ENCODE results near the gene PPP2R3B. TPM values are rescaled to one million over a fixed set of nuclear protein-coding genes. Genes with fewer than 3 reads are reported as not detected.

The PPP2R3B gene
- total RNA-seq, 4 donors from 2014 or later = 37.6 to 106 (median 46.6) TPM

DNA sequence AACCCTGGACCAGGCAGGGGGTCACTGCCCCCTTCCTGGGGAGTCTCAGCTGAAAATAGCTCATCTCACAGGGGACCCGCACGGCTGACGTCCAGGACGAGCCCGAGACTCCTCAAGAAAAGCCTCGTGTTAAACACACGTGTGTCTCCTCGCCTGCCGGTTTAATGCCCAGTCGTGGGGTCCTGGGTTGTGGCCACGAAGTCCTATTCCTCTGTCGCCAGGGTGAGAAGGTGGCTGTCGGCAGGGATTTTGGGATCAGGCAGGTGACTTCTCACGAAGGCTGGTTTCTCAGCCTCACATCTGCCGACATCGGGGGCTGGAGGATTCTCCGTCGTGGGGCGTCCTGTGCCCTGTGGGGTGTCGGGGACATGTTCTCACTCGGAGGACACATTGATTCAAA, 44.3 kb upstream of the PPP2R3B start:
- no peak for DNase-seq (ENCODE audit: low spot score in 2 of 2)
- intact Hi-C loops (cut with DNase I; ENCODE audit: low total_unique reads) = no loop called here
- H3K4me3 ChIP-seq (ENCODE audit: low read depth, poor library complexity, severe bottlenecking) = no peak overlapping the region
- 78 to 80% methylated on average over 21 of the region's 21 CpGs for WGBS, 2 donors
- TF ChIP-seq, protein P1, sequence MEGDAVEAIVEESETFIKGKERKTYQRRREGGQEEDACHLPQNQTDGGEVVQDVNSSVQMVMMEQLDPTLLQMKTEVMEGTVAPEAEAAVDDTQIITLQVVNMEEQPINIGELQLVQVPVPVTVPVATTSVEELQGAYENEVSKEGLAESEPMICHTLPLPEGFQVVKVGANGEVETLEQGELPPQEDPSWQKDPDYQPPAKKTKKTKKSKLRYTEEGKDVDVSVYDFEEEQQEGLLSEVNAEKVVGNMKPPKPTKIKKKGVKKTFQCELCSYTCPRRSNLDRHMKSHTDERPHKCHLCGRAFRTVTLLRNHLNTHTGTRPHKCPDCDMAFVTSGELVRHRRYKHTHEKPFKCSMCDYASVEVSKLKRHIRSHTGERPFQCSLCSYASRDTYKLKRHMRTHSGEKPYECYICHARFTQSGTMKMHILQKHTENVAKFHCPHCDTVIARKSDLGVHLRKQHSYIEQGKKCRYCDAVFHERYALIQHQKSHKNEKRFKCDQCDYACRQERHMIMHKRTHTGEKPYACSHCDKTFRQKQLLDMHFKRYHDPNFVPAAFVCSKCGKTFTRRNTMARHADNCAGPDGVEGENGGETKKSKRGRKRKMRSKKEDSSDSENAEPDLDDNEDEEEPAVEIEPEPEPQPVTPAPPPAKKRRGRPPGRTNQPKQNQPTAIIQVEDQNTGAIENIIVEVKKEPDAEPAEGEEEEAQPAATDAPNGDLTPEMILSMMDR (IDR thresholded peaks at IDR 0.05) = no peak
- TF ChIP-seq POLR2A (IDR thresholded peaks at IDR 0.05) = no peak

DNA sequence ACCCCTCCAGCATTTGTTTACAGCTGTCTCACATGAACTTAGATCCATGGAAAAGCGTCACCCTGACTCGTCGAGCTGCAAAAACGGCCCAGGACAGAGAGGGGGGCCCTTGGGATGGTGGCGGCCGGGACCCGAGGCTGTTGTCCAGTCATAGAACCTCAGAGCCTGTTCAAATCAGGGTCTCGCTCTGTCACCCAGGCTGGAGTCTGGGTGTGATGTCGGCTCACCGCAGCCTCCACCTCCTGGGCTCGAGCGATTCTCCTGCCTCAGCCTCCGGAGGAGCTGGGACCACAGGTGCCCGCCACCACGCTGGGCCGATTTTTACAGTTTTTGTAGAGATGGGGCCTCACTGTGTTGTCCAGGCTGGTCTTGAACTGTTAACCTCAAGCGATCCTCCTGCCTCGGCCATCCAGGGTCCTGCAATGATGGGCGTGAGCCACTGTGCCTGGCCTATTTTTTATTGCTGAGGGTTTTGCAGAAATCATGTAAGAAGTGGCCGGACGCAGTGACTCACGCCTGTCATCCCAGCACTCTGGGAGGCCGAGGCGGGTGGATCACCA, 42.6 kb upstream of the PPP2R3B start:
- TF ChIP-seq POLR2A (IDR thresholded peaks at IDR 0.05) = no peak
- TF ChIP-seq, protein P1 (IDR thresholded peaks at IDR 0.05) = no peak
- H3K4me3 ChIP-seq (ENCODE audit: low read depth, poor library complexity, severe bottlenecking) = no peak overlapping the region
- intact Hi-C loops (cut with DNase I; ENCODE audit: low total_unique reads) = no loop called here
- no peak for DNase-seq (ENCODE audit: low spot score in 2 of 2)
- WGBS, 2 donors = 85 to 91% methylated on average over 24 of the region's 24 CpGs

DNA sequence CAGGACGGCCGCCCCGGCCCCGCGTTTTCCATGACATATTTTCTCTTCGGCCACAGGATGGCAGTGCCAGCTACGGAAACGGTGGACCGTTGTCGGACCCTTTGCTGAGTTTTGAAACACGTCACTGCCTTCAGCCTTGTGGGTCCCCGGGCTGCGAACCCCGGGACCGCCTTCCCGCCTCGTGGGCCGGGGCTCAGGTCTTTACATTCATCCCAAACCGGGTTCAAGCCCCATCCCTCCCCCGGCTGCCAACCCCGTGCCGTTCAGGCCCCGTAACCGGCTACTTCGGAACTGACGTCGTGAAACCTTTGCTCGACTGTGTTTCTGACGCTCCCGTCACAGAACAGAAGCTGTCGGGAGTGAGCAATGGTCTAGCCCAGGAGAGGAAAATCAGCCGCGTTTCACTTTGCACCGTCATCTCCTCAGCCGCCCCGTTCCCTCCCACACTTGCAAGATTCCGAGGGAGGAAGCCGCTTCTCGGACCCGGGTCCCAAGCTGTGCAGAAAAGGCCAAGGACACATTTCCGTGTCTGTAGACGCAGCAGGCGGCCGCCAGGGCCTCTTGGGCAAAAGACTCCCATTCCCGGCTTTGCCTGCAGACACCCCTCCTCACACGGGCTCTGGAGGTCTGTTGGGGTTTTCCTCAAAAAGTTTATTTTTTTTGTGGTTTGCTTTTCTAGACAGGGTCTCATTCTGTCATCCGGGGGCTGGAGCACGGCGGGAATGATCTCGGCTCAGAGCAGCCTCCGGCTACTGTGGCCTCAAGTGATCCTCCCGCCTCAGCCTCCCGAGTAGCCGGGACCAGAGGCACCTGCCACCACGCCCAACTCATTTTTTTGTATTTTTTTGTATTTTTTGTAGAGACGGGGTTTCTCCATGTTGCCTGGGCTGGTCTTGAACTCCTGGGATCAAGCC, 41.4 kb upstream of the PPP2R3B start:
- no peak for DNase-seq (ENCODE audit: low spot score in 2 of 2)
- intact Hi-C loops (cut with DNase I; ENCODE audit: low total_unique reads) = no loop called here
- H3K4me3 ChIP-seq (ENCODE audit: low read depth, poor library complexity, severe bottlenecking) = no peak overlapping the region
- 17 to 20% methylated on average over 49 to 54 of the region's 56 CpGs for WGBS, 2 donors
- TF ChIP-seq, protein P1 (IDR thresholded peaks at IDR 0.05) = no peak
- no peak for TF ChIP-seq POLR2A (IDR thresholded peaks at IDR 0.05)

DNA sequence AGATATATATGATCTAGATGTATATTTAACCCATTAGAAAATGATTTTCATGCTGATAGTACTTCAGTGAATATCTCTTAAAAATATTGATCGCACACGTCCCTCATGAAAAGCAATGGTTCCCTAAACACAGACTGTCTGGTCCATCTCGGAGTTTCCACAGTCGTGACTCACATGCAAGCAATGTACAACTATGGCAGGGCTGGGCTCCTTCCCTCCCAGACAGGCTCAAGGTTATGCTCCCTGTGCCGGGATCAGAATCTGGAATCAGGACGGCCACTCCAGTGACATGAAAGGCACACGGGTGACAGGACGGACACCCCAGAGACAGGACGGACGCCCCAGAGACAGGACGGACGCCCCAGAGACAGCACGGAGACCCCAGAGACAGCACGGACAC, 40.2 kb upstream of the PPP2R3B start:
- no peak overlapping the region for H3K4me3 ChIP-seq (ENCODE audit: low read depth, poor library complexity, severe bottlenecking)
- TF ChIP-seq, protein P1 (IDR thresholded peaks at IDR 0.05) = no peak
- no peak for TF ChIP-seq POLR2A (IDR thresholded peaks at IDR 0.05)
- intact Hi-C loops (cut with DNase I; ENCODE audit: low total_unique reads) = no loop called here
- DNase-seq (ENCODE audit: low spot score in 2 of 2) = no peak
- WGBS, 2 donors = 73 to 78% methylated on average over 13 to 14 of the region's 14 CpGs

DNA sequence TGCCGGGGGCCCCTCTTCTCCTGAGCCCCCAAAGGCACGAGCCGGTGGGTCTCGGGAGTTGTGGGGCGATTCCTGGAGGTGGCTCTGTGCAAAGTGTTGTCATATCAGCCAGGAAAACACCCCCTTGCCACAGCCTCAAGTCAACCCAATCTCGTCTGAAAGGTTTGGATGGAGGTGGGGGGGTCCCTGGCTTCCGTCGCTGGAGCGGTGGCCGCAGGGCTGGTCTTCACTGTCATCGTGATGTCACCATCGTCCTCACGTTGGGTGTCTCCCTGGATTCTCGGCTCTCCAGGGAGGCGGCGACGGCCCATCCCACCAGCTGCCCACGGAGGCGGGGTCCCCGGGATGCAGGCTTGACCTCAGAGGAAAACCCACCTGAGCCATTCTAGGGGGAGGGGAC, 38.3 kb upstream of the PPP2R3B start:
- H3K4me3 ChIP-seq (ENCODE audit: low read depth, poor library complexity, severe bottlenecking) = no peak overlapping the region
- 81 to 83% methylated on average over 8 to 20 of the region's 20 CpGs for WGBS, 2 donors
- intact Hi-C loops (cut with DNase I; ENCODE audit: low total_unique reads) = no loop called here
- no peak for DNase-seq (ENCODE audit: low spot score in 2 of 2)
- no peak for TF ChIP-seq POLR2A (IDR thresholded peaks at IDR 0.05)
- TF ChIP-seq, protein P1 (IDR thresholded peaks at IDR 0.05) = no peak
